ENCODE measurements around the gene GALR2. TPM values are rescaled to one million over a fixed set of nuclear protein-coding genes. Genes with fewer than 3 reads are reported as not detected.
"Not testable (repeated sequence)": the region's sequence is repeated elsewhere in the genome, so short reads cannot be mapped to it uniquely, and the experiment has no call there.

Gene GALR2
- polyA plus RNA-seq, 1 donor, result 0.93 TPM

GRCh38 chr17:76049836-76050537, 24.6 kb upstream of the GALR2 start:
- Histone ChIP-seq H3K4me3 (ENCODE audit: low read length) (no peak overlapping the region), H3K36me3 (ENCODE audit: control insufficient read depth, insufficient read depth, low read length) (peaks cover 83% of the 10 kb centered on the region), H3K9me3 (ENCODE audit: control insufficient read depth, low read depth, low read length) (no peaks in the 10 kb centered on the region), H3K4me1 (ENCODE audit: control insufficient read depth, insufficient read depth, low read length) (peaks cover 22% of the 10 kb centered on the region), H3K27me3 (ENCODE audit: control insufficient read depth, insufficient read depth, low read length) (no peaks in the 10 kb centered on the region), H3K27ac (ENCODE audit: low read length) (peak overlapping the region; percentile 82)
- WGBS (ENCODE audit: insufficient coverage, low lambda C conversion rate), result 93% methylated on average over 3 of the region's 15 CpGs
- no peak for DNase-seq

- Histone ChIP-seq H3K4me3 (ENCODE audit: low read length) (no peak overlapping the region), H3K9me3 (ENCODE audit: control insufficient read depth, low read depth, low read length) (no peaks in the 10 kb centered on the region), H3K27me3 (ENCODE audit: control insufficient read depth, insufficient read depth, low read length) (no peaks in the 10 kb centered on the region), H3K4me1 (ENCODE audit: control insufficient read depth, insufficient read depth, low read length) (peaks cover 22% of the 10 kb centered on the region), H3K27ac (ENCODE audit: low read length) (peak overlapping the region; percentile 82), H3K36me3 (ENCODE audit: control insufficient read depth, insufficient read depth, low read length) (peaks cover 81% of the 10 kb centered on the region)
- 80% methylated on average over 1 of the region's 11 CpGs for WGBS (ENCODE audit: insufficient coverage, low lambda C conversion rate)
- peak in 1 of 2 donors; percentile 71 for DNase-seq
Observed at GRCh38 chr17:76050538-76051467, 23.8 kb upstream of the GALR2 start.

- Histone ChIP-seq H3K27ac (ENCODE audit: low read length) (peak overlapping the region; percentile 82), H3K4me1 (ENCODE audit: control insufficient read depth, insufficient read depth, low read length) (peaks cover 22% of the 10 kb centered on the region), H3K27me3 (ENCODE audit: control insufficient read depth, insufficient read depth, low read length) (no peaks in the 10 kb centered on the region), H3K9me3 (ENCODE audit: control insufficient read depth, low read depth, low read length) (no peaks in the 10 kb centered on the region), H3K4me3 (ENCODE audit: low read length) (no peak overlapping the region), H3K36me3 (ENCODE audit: control insufficient read depth, insufficient read depth, low read length) (peaks cover 81% of the 10 kb centered on the region)
- no peak for DNase-seq
- no CpG with 5 or more reads among the region's 6 CpGs for WGBS (ENCODE audit: insufficient coverage, low lambda C conversion rate)
Observed at GRCh38 chr17:76051561-76051960, 23.0 kb upstream of the GALR2 start.

GRCh38 chr17:76053246-76054111, 21.1 kb upstream of the GALR2 start:
- Histone ChIP-seq H3K27me3 (ENCODE audit: control insufficient read depth, insufficient read depth, low read length) (no peaks in the 10 kb centered on the region), H3K4me3 (ENCODE audit: low read length) (no peak overlapping the region), H3K4me1 (ENCODE audit: control insufficient read depth, insufficient read depth, low read length) (peaks cover 22% of the 10 kb centered on the region), H3K36me3 (ENCODE audit: control insufficient read depth, insufficient read depth, low read length) (peaks cover 84% of the 10 kb centered on the region), H3K9me3 (ENCODE audit: control insufficient read depth, low read depth, low read length) (no peaks in the 10 kb centered on the region), H3K27ac (ENCODE audit: low read length) (no peak overlapping the region)
- DNase-seq, result no peak
- WGBS (ENCODE audit: insufficient coverage, low lambda C conversion rate), result 80% methylated on average over 2 of the region's 17 CpGs

- Histone ChIP-seq H3K27me3 (ENCODE audit: control insufficient read depth, insufficient read depth, low read length) (no peaks in the 10 kb centered on the region), H3K36me3 (ENCODE audit: control insufficient read depth, insufficient read depth, low read length) (peaks cover 84% of the 10 kb centered on the region), H3K9me3 (ENCODE audit: control insufficient read depth, low read depth, low read length) (no peaks in the 10 kb centered on the region), H3K27ac (ENCODE audit: low read length) (no peak overlapping the region), H3K4me3 (ENCODE audit: low read length) (no peak overlapping the region), H3K4me1 (ENCODE audit: control insufficient read depth, insufficient read depth, low read length) (peaks cover 22% of the 10 kb centered on the region)
- DNase-seq, result no peak
- no CpG with 5 or more reads among the region's 4 CpGs for WGBS (ENCODE audit: insufficient coverage, low lambda C conversion rate)
Observed at GRCh38 chr17:76054112-76054476, 20.5 kb upstream of the GALR2 start.

- WGBS (ENCODE audit: insufficient coverage, low lambda C conversion rate), result no CpG with 5 or more reads among the region's 3 CpGs
- no peak for DNase-seq
- H3K4me3 ChIP-seq (ENCODE audit: low read length), result no peak overlapping the region
- H3K36me3 ChIP-seq (ENCODE audit: control insufficient read depth, insufficient read depth, low read length), result peaks cover 82% of the 10 kb centered on the region
- peaks cover 2% of the 10 kb centered on the region for H3K4me1 ChIP-seq (ENCODE audit: control insufficient read depth, insufficient read depth, low read length)
- no peaks in the 10 kb centered on the region for H3K9me3 ChIP-seq (ENCODE audit: control insufficient read depth, low read depth, low read length)
- H3K27ac ChIP-seq (ENCODE audit: low read length), result no peak overlapping the region
- H3K27me3 ChIP-seq (ENCODE audit: control insufficient read depth, insufficient read depth, low read length), result no peaks in the 10 kb centered on the region
Observed at GRCh38 chr17:76056882-76057281, 17.7 kb upstream of the GALR2 start.

- H3K36me3 ChIP-seq (ENCODE audit: control insufficient read depth, insufficient read depth, low read length), result peaks cover 80% of the 10 kb centered on the region
- H3K27me3 ChIP-seq (ENCODE audit: control insufficient read depth, insufficient read depth, low read length); H3K4me3 ChIP-seq (ENCODE audit: low read length); H3K27ac ChIP-seq (ENCODE audit: low read length); H3K4me1 ChIP-seq (ENCODE audit: control insufficient read depth, insufficient read depth, low read length); DNase-seq; H3K9me3 ChIP-seq (ENCODE audit: control insufficient read depth, low read depth, low read length): not testable (repeated sequence)
- WGBS (ENCODE audit: insufficient coverage, low lambda C conversion rate), result 100% methylated on average over 1 of the region's 6 CpGs
Observed at GRCh38 chr17:76058264-76058663, 16.3 kb upstream of the GALR2 start.

- WGBS (ENCODE audit: insufficient coverage, low lambda C conversion rate), result 100% methylated on average over 6 of the region's 15 CpGs
- H3K36me3 ChIP-seq (ENCODE audit: control insufficient read depth, insufficient read depth, low read length), result peaks cover 71% of the 10 kb centered on the region
- H3K27me3 ChIP-seq (ENCODE audit: control insufficient read depth, insufficient read depth, low read length), result no peaks in the 10 kb centered on the region
- H3K4me3 ChIP-seq (ENCODE audit: low read length), result no peak overlapping the region
- no peak overlapping the region for H3K27ac ChIP-seq (ENCODE audit: low read length)
- DNase-seq, result no peak
- H3K4me1 ChIP-seq (ENCODE audit: control insufficient read depth, insufficient read depth, low read length), result no peaks in the 10 kb centered on the region
- H3K9me3 ChIP-seq (ENCODE audit: control insufficient read depth, low read depth, low read length), result no peaks in the 10 kb centered on the region
Observed at GRCh38 chr17:76063875-76064546, 10.6 kb upstream of the GALR2 start.

GRCh38 chr17:76065775-76066174, 8.8 kb upstream of the GALR2 start:
- no peak overlapping the region for H3K27ac ChIP-seq (ENCODE audit: low read length)
- peaks cover 60% of the 10 kb centered on the region for H3K36me3 ChIP-seq (ENCODE audit: control insufficient read depth, insufficient read depth, low read length)
- WGBS (ENCODE audit: insufficient coverage, low lambda C conversion rate), result no CpG with 5 or more reads among the region's 4 CpGs
- DNase-seq, result no peak
- H3K9me3 ChIP-seq (ENCODE audit: control insufficient read depth, low read depth, low read length), result no peaks in the 10 kb centered on the region
- H3K4me3 ChIP-seq (ENCODE audit: low read length), result no peak overlapping the region
- H3K27me3 ChIP-seq (ENCODE audit: control insufficient read depth, insufficient read depth, low read length), result no peaks in the 10 kb centered on the region
- peaks cover under 1% of the 10 kb centered on the region for H3K4me1 ChIP-seq (ENCODE audit: control insufficient read depth, insufficient read depth, low read length)
